Progenitor cell of endocrine pancreas (in vitro differentiated cells): ENCODE measurements around the gene RBM4B. TPM values are rescaled to one million over a fixed set of nuclear protein-coding genes. Genes with fewer than 3 reads are reported as not detected.

Experiments
- DNase-seq: peaks from one replicate; pipeline ENCODE4 v3.0.0; 2021; ENCODE audit warnings: low spot score; ENCODE audit not compliant: unreplicated experiment
- H3K27ac Mint-ChIP-seq: 2 replicates; pipeline ENCODE4 v1.8.0; 2021; ENCODE audit warnings: mild to moderate bottlenecking, moderate library complexity, mixed read lengths
- H3K27me3 Mint-ChIP-seq: 2 replicates; pipeline ENCODE4 v1.8.0; 2021; ENCODE audit warnings: mixed read lengths
- H3K36me3 Mint-ChIP-seq: 2 replicates; pipeline ENCODE4 v1.8.0; 2022; ENCODE audit warnings: mixed read lengths; ENCODE audit not compliant: insufficient read depth
- H3K4me1 Mint-ChIP-seq: 2 replicates; pipeline ENCODE4 v1.8.0; 2021; ENCODE audit warnings: low read depth, mixed read lengths
- H3K4me3 Mint-ChIP-seq: 2 replicates; pipeline ENCODE4 v1.8.0; 2021; ENCODE audit warnings: low read depth, mild to moderate bottlenecking, moderate library complexity, mixed read lengths
- H3K9me3 Mint-ChIP-seq: 2 replicates; pipeline ENCODE4 v1.8.0; 2021; ENCODE audit warnings: low read depth, mixed read lengths
- CTCF ChIP-seq: fragments of 200-600 bp; sonication (generic); IDR thresholded peaks from one replicate; pipeline ENCODE4 v1.5.0; 2021; ENCODE audit warnings: antibody characterized with exemption, mild to moderate bottlenecking; ENCODE audit not compliant: unreplicated experiment
- total RNA-seq: library from RNA; stranded (reverse); gene quantifications from 2 replicates; pipeline ENCODE4 v1.2.1, GENCODE V29; 2021

The RBM4B gene
- total RNA-seq, 1 donor from 2014 or later, result 71.0 TPM

GRCh38 chr11:66706989-66707388, 29.3 kb upstream of the RBM4B start:
- Mint-ChIP-seq H3K4me1 (no peaks in the 10 kb centered on the region), H3K36me3 (peaks cover 18% of the 10 kb centered on the region), H3K27ac (no peak overlapping the region), H3K27me3 (no peaks in the 10 kb centered on the region), H3K9me3 (no peaks in the 10 kb centered on the region), H3K4me3 (no peak overlapping the region)
- no peak for TF ChIP-seq CTCF
- no peak for DNase-seq

- H3K27ac Mint-ChIP-seq, result no peak overlapping the region
- H3K27me3 Mint-ChIP-seq, result no peaks in the 10 kb centered on the region
- H3K9me3 Mint-ChIP-seq, result no peaks in the 10 kb centered on the region
- no peaks in the 10 kb centered on the region for H3K4me1 Mint-ChIP-seq
- H3K4me3 Mint-ChIP-seq, result no peak overlapping the region
- no peak for TF ChIP-seq CTCF
- H3K36me3 Mint-ChIP-seq, result peaks cover 22% of the 10 kb centered on the region
- DNase-seq, result no peak
These were observed 28.1 kb upstream of the RBM4B start for GRCh38 chr11:66705587-66706335.

- H3K27ac Mint-ChIP-seq, result no peak overlapping the region
- no peak for DNase-seq
- TF ChIP-seq CTCF, result no peak
- H3K4me3 Mint-ChIP-seq, result no peak overlapping the region
- H3K27me3 Mint-ChIP-seq, result no peaks in the 10 kb centered on the region
- no peaks in the 10 kb centered on the region for H3K4me1 Mint-ChIP-seq
- peaks cover 23% of the 10 kb centered on the region for H3K36me3 Mint-ChIP-seq
- H3K9me3 Mint-ChIP-seq, result no peaks in the 10 kb centered on the region
These were observed 27.1 kb upstream of the RBM4B start for GRCh38 chr11:66704659-66705360.

GRCh38 chr11:66701432-66702240, 23.9 kb upstream of the RBM4B start:
- Mint-ChIP-seq H3K36me3 (peaks cover 33% of the 10 kb centered on the region), H3K27me3 (no peaks in the 10 kb centered on the region), H3K27ac (no peak overlapping the region), H3K4me1 (no peaks in the 10 kb centered on the region), H3K4me3 (no peak overlapping the region), H3K9me3 (no peaks in the 10 kb centered on the region)
- no peak for DNase-seq
- TF ChIP-seq CTCF, result no peak

- no peak for DNase-seq
- Mint-ChIP-seq H3K27ac (no peak overlapping the region), H3K36me3 (peaks cover 29% of the 10 kb centered on the region), H3K4me1 (no peaks in the 10 kb centered on the region), H3K4me3 (no peak overlapping the region), H3K27me3 (no peaks in the 10 kb centered on the region), H3K9me3 (no peaks in the 10 kb centered on the region)
- no peak for TF ChIP-seq CTCF
These were observed 23.1 kb upstream of the RBM4B start for GRCh38 chr11:66700742-66701141.
